Prostate gland (tissue), 2 donors: Measurements from ENCODE around the gene C16orf78. TPM values are rescaled to one million over a fixed set of nuclear protein-coding genes. Genes with fewer than 3 reads are reported as not detected.
"Not testable (repeated sequence)": the region's sequence is repeated elsewhere in the genome, so short reads cannot be mapped to it uniquely, and the experiment has no call there.

Experiments used
- DNase-seq: peaks from one replicate; pipeline ENCODE4 v3.0.0-alpha.2; 2019; ENCODE audit warnings: low spot score
- H3K27ac ChIP-seq, 2 donors: fragments of 200-600 bp; sonication (generic); 2 replicates each; pipeline ENCODE4 v1.5.1; 2017 to 2019
- H3K27me3 ChIP-seq: fragments of 200-600 bp; sonication (generic); replicated peaks from 2 replicates; pipeline ENCODE4 v1.5.1; 2019; ENCODE audit not compliant: insufficient read depth
- H3K36me3 ChIP-seq, 2 donors: fragments of 200-600 bp; sonication (generic); 1 replicate in 1 of 2; 2 replicates in 1 of 2; pipeline versions ENCODE4 v1.5.1 to v1.8.1; 2017 to 2019
- H3K4me1 ChIP-seq: fragments of 200-600 bp; sonication (generic); replicated peaks from 2 replicates; pipeline ENCODE4 v1.5.1; 2019
- H3K4me3 ChIP-seq, 2 donors: fragments of 200-600 bp; sonication (generic); 2 replicates each; pipeline ENCODE4 v1.5.1; 2017 to 2019
- H3K9me3 ChIP-seq: fragments of 200-600 bp; sonication (generic); 2 replicates; pipeline ENCODE4 v1.5.1; 2017
- CTCF ChIP-seq, 4 experiments: fragments of 200-600 bp in 2 of 4; fragments of 450-650 bp in 2 of 4; sonication (generic) in 2 of 4; IDR thresholded peaks; 1 replicate in 3 of 4; 2 replicates in 1 of 4; pipeline ENCODE4 v1.5.1; 2016 to 2019; ENCODE audit warnings: antibody characterized with exemption in 4 of 4, mild to moderate bottlenecking in 2 of 4, moderate library complexity in 2 of 4
- POLR2A ChIP-seq: fragments of 450-650 bp; IDR thresholded peaks from one replicate; pipeline ENCODE4 v1.6.1; 2016; ENCODE audit warnings: antibody characterized with exemption, mild to moderate bottlenecking
- POLR2AphosphoS5 ChIP-seq: sonication (generic); formaldehyde crosslinking; IDR thresholded peaks from one replicate; pipeline ENCODE4 v1.6.1; 2017; ENCODE audit warnings: antibody characterized with exemption
- WGBS: methylation state at CpG from one replicate; pipeline ENCODE4 v1.1.5; 2018; 5-methylcytosine and 5-hydroxymethylcytosine counted together
- intact Hi-C: fragments of 100-400 bp; cut with DNase I; formaldehyde crosslinking; loops from one replicate; pipeline ENCODE4 v1.14.2; 2022
- total RNA-seq, 2 donors: library from RNA; depleted of rRNA; stranded (reverse); fragments of >200 nt; gene quantifications; one replicate each; pipeline ENCODE4 v1.1.0, GENCODE V29; 2016

Gene C16orf78
- total RNA-seq, 2 donors from 2014 or later, result not detected

GRCh38 chr16:49356728-49357488, 16.7 kb upstream of the C16orf78 start:
- no peak for TF ChIP-seq POLR2AphosphoS5
- no peak for TF ChIP-seq POLR2A
- no peak for TF ChIP-seq CTCF (IDR thresholded peaks at IDR 0.05)
- intact Hi-C loops, result no loop called here
- no peaks in the 10 kb centered on the region for H3K36me3 ChIP-seq
- WGBS, result 48% methylated on average over 20 of the region's 20 CpGs
- no peaks in the 10 kb centered on the region for H3K27me3 ChIP-seq
- H3K9me3 ChIP-seq, result no peaks in the 10 kb centered on the region
- H3K4me1 ChIP-seq, result no peaks in the 10 kb centered on the region
- DNase-seq, result no peak
- no peak overlapping the region for H3K27ac ChIP-seq
- no peak overlapping the region for H3K4me3 ChIP-seq

GRCh38 chr16:49359591-49359990, 14.0 kb upstream of the C16orf78 start:
- 66% methylated on average over 4 of the region's 4 CpGs for WGBS
- H3K27ac ChIP-seq, result no peak overlapping the region
- H3K4me1 ChIP-seq, result no peaks in the 10 kb centered on the region
- H3K36me3 ChIP-seq, result no peaks in the 10 kb centered on the region
- TF ChIP-seq POLR2AphosphoS5 (no peak), POLR2A (no peak), CTCF (IDR thresholded peaks at IDR 0.05) (no peak)
- no peak for DNase-seq
- intact Hi-C loops, result no loop called here
- no peak overlapping the region for H3K4me3 ChIP-seq
- no peaks in the 10 kb centered on the region for H3K9me3 ChIP-seq
- no peaks in the 10 kb centered on the region for H3K27me3 ChIP-seq

GRCh38 chr16:49361731-49362130, 11.9 kb upstream of the C16orf78 start:
- intact Hi-C loops, H3K4me3 ChIP-seq, H3K27ac ChIP-seq, H3K4me1 ChIP-seq, H3K36me3 ChIP-seq, H3K9me3 ChIP-seq, DNase-seq, H3K27me3 ChIP-seq: not testable (repeated sequence)
- 86% methylated on average over 6 of the region's 6 CpGs for WGBS

GRCh38 chr16:49362230-49362629, 11.4 kb upstream of the C16orf78 start:
- no peaks in the 10 kb centered on the region for H3K36me3 ChIP-seq
- TF ChIP-seq CTCF (IDR thresholded peaks at IDR 0.05) (no peak), POLR2AphosphoS5 (no peak), POLR2A (no peak)
- no peaks in the 10 kb centered on the region for H3K27me3 ChIP-seq
- no peak overlapping the region for H3K27ac ChIP-seq
- intact Hi-C loops, result no loop called here
- WGBS, result 75% methylated on average over 3 of the region's 3 CpGs
- DNase-seq, result no peak
- no peak overlapping the region for H3K4me3 ChIP-seq
- H3K4me1 ChIP-seq, result no peaks in the 10 kb centered on the region
- no peaks in the 10 kb centered on the region for H3K9me3 ChIP-seq

- DNase-seq, result no peak
- no peak for TF ChIP-seq CTCF (IDR thresholded peaks at IDR 0.05)
- no peak for TF ChIP-seq POLR2AphosphoS5
- no peak for TF ChIP-seq POLR2A
- no peaks in the 10 kb centered on the region for H3K36me3 ChIP-seq
- no peak overlapping the region for H3K4me3 ChIP-seq
- no peaks in the 10 kb centered on the region for H3K9me3 ChIP-seq
- no peaks in the 10 kb centered on the region for H3K27me3 ChIP-seq
- intact Hi-C loops, result no loop called here
- H3K4me1 ChIP-seq, result no peaks in the 10 kb centered on the region
- no peak overlapping the region for H3K27ac ChIP-seq
- 80% methylated on average over 4 of the region's 4 CpGs for WGBS
Observed at GRCh38 chr16:49365711-49366509, 7.7 kb upstream of the C16orf78 start.
